ENCODE data around the gene FNTB. TPM values are rescaled to one million over a fixed set of nuclear protein-coding genes. Genes with fewer than 3 reads are reported as not detected.

FNTB gene
- total RNA-seq, 1 experiment from 2014 or later, result 14.2 TPM

- POLR2A ChIA-PET, result interaction anchor here (1.1 kb wide), 1 partner anchor 34 kb away, joined by 3 read pairs; no protein-coding TSS in a partner anchor
Measured at GRCh38 chr14:64953661-64954060, 33.0 kb upstream of the FNTB start.

DNA sequence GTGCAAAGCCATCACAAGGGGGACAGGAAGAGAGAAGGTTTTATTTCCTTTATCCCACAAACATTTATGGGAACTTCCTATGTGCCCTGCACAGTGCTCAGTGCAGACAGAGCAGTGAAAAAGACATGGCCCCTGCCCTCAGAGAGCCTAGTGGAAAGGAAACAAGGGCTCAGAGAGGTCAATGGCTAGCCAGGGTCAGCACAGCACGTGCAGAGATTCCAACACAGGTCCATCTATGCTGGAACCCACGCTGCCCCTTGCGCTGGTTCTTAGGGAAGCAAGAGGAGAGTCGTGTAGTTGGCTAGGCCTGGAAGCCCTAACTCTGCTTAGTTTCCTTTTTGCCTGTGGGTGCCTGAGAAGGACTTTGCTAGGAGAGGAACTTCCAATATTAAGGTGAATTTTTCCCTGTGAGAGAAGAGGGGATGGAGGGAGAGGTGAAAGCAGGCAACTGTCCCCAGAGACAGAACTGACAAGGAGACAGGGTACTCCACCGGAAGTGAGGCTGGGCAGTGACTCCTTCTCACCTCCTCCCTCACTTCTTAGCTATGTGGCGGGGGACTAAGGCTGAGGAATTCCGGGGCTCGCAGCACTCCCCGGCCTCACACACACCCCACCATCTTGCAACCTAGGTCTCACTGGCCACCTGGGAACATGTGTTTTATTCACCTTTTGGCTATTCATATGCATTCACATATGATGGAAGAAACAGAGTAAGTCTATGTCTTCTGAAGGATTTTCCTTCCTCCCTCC, 32.0 kb upstream of the FNTB start:
- peak overlapping the region; percentile 46 for H3K27ac Mint-ChIP-seq
- H3K4me3 Mint-ChIP-seq, result no peak overlapping the region
- H3K36me3 Mint-ChIP-seq, result peaks cover 19% of the 10 kb centered on the region
- no peak for TF ChIP-seq RORB (CRISPR knock-in tag; IDR thresholded peaks at IDR 0.05)
- no peak for TF ChIP-seq HMGA2 (CRISPR knock-in tag; IDR thresholded peaks at IDR 0.05)
- no peak for TF ChIP-seq MYBL2 (CRISPR knock-in tag; IDR thresholded peaks at IDR 0.05)
- TF ChIP-seq RELA (CRISPR knock-in tag; IDR thresholded peaks at IDR 0.05; ENCODE audit: borderline replicate concordance), result no peak
- TF ChIP-seq, protein P1, sequence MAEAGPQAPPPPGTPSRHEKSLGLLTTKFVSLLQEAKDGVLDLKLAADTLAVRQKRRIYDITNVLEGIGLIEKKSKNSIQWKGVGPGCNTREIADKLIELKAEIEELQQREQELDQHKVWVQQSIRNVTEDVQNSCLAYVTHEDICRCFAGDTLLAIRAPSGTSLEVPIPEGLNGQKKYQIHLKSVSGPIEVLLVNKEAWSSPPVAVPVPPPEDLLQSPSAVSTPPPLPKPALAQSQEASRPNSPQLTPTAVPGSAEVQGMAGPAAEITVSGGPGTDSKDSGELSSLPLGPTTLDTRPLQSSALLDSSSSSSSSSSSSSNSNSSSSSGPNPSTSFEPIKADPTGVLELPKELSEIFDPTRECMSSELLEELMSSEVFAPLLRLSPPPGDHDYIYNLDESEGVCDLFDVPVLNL (CRISPR knock-in tag; IDR thresholded peaks at IDR 0.05; ENCODE audit: borderline replicate concordance, low read depth), result no peak
- TF ChIP-seq, protein P2, sequence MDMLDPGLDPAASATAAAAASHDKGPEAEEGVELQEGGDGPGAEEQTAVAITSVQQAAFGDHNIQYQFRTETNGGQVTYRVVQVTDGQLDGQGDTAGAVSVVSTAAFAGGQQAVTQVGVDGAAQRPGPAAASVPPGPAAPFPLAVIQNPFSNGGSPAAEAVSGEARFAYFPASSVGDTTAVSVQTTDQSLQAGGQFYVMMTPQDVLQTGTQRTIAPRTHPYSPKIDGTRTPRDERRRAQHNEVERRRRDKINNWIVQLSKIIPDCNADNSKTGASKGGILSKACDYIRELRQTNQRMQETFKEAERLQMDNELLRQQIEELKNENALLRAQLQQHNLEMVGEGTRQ (CRISPR knock-in tag; IDR thresholded peaks at IDR 0.05), result no peak
- no peak for TF ChIP-seq ZNF138 (CRISPR knock-in tag; conservative IDR thresholded peaks at IDR 0.05)
- no peak for TF ChIP-seq ZNF423 (CRISPR knock-in tag; IDR thresholded peaks at IDR 0.05)
- no peak for TF ChIP-seq E2F1 (CRISPR knock-in tag; IDR thresholded peaks at IDR 0.05)
- TF ChIP-seq, protein P3, sequence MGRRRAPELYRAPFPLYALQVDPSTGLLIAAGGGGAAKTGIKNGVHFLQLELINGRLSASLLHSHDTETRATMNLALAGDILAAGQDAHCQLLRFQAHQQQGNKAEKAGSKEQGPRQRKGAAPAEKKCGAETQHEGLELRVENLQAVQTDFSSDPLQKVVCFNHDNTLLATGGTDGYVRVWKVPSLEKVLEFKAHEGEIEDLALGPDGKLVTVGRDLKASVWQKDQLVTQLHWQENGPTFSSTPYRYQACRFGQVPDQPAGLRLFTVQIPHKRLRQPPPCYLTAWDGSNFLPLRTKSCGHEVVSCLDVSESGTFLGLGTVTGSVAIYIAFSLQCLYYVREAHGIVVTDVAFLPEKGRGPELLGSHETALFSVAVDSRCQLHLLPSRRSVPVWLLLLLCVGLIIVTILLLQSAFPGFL (CRISPR knock-in tag; IDR thresholded peaks at IDR 0.05; ENCODE audit: borderline replicate concordance), result no peak
- no peak for TF ChIP-seq ZNF532 (CRISPR knock-in tag; IDR thresholded peaks at IDR 0.05; ENCODE audit: borderline replicate concordance)
- TF ChIP-seq MXD4 (CRISPR knock-in tag; IDR thresholded peaks at IDR 0.05; ENCODE audit: borderline replicate concordance), result no peak
- TF ChIP-seq, protein P4, sequence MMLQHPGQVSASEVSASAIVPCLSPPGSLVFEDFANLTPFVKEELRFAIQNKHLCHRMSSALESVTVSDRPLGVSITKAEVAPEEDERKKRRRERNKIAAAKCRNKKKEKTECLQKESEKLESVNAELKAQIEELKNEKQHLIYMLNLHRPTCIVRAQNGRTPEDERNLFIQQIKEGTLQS (CRISPR knock-in tag; conservative IDR thresholded peaks at IDR 0.05), result no peak

More at GRCh38 chr14:64953661-64954060, 33.0 kb upstream of the FNTB start:
- no peak for TF ChIP-seq GRHL2 (CRISPR knock-in tag; IDR thresholded peaks at IDR 0.05; ENCODE audit: insufficient replicate concordance, severe bottlenecking)
- no peak for TF ChIP-seq ZNF416 (CRISPR knock-in tag; IDR thresholded peaks at IDR 0.05)
- no peak for TF ChIP-seq ZNF263 (CRISPR knock-in tag; IDR thresholded peaks at IDR 0.05; ENCODE audit: low read depth)
- TF ChIP-seq, protein P4 (CRISPR knock-in tag; conservative IDR thresholded peaks at IDR 0.05), result no peak
- no peak for TF ChIP-seq OVOL2 (CRISPR knock-in tag; IDR thresholded peaks at IDR 0.05; ENCODE audit: borderline replicate concordance)
- no peak for TF ChIP-seq NFATC4 (CRISPR knock-in tag; IDR thresholded peaks at IDR 0.05)
- no peak for TF ChIP-seq E2F1 (CRISPR knock-in tag; IDR thresholded peaks at IDR 0.05)
- TF ChIP-seq ZBTB43 (CRISPR knock-in tag; IDR thresholded peaks at IDR 0.05), result no peak
- TF ChIP-seq PRRX2 (CRISPR knock-in tag; IDR thresholded peaks at IDR 0.05), result no peak
- TF ChIP-seq ZNF671 (CRISPR knock-in tag; IDR thresholded peaks at IDR 0.05), result no peak
- no peak for TF ChIP-seq CREB1 (CRISPR knock-in tag; IDR thresholded peaks at IDR 0.05)
- CTCF ChIA-PET, result interaction anchor here (0.7 to 2.0 kb wide), 14 partner anchors 7 to 189 kb away, joined by 4 to 22 read pairs (median 6); partner anchors contain the start of genes FNTB and GPX2
- peaks cover 39% of the 10 kb centered on the region for H3K4me1 Mint-ChIP-seq
- H3K27me3 Mint-ChIP-seq (ENCODE audit: low read depth), result no peaks in the 10 kb centered on the region
- H3K36me3 Mint-ChIP-seq, result peaks cover 25% of the 10 kb centered on the region
- no peak overlapping the region for H3K4me3 Mint-ChIP-seq
- DNase-seq (ENCODE audit: low spot score), result no peak
- H3K9me3 Mint-ChIP-seq, result no peaks in the 10 kb centered on the region
- ATAC-seq, result no peak
- H3K27ac Mint-ChIP-seq, result peak overlapping the region; percentile 67

More for the DNA sequence above, 32.0 kb upstream of the FNTB start:
- no peaks in the 10 kb centered on the region for H3K9me3 Mint-ChIP-seq
- H3K4me1 Mint-ChIP-seq, result peaks cover 39% of the 10 kb centered on the region
- H3K27me3 Mint-ChIP-seq (ENCODE audit: low read depth), result no peaks in the 10 kb centered on the region
- no peak for DNase-seq (ENCODE audit: low spot score)
- ChIA-PET POLR2A (no interaction called here), CTCF (interaction anchor here (2.0 to 3.0 kb wide), 2 partner anchors 12 to 32 kb away, joined by 11 to 22 read pairs; partner anchors contain the start of genes FNTB and GPX2)
- no peak for ATAC-seq
